Stimulated activated CD8-positive, alpha-beta memory T cell treated with anti-CD3 and anti-CD28 coated beads, Interleukin-7, amount 100 ng/mL, for 48 hours (primary cell): ENCODE measurements around the gene IPO11.

Experiments used
- DNase-seq, 2 donors: peaks; one replicate each; pipeline ENCODE4 v3.0.0-alpha.2; 2020; ENCODE audit warnings: low read depth in 1 of 2; ENCODE audit errors: extremely low read depth in 1 of 2

The IPO11 gene

GRCh38 chr5:62412549-62413329 lies at the start of gene IPO11:
TSS of gene IPO11 (plus strand) at chr5:62412763. CDS start at chr5:62437280, 24,517 bp downstream.
- DNase-seq = peak; percentile 97 to 98

DNA sequence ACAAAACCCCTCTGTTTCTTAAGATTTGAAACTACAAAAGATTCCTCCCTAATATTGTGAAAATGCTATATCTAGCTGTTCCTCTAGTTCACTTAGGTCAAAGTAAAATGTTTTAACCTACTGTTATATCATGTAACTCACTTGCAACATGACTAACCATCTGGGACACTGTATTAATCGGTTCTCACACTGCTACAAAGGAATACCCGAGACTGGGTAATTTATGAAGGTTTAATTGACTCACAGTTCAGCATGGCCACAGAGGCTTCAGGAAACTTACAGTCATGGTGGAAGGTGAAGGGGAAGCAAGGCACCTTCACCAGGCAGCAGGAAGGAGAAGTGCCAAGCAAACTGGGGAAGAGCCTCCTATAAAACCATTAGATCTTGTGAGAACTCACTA lies 43.5 kb upstream of the IPO11 start:
- DNase-seq = no peak

DNA sequence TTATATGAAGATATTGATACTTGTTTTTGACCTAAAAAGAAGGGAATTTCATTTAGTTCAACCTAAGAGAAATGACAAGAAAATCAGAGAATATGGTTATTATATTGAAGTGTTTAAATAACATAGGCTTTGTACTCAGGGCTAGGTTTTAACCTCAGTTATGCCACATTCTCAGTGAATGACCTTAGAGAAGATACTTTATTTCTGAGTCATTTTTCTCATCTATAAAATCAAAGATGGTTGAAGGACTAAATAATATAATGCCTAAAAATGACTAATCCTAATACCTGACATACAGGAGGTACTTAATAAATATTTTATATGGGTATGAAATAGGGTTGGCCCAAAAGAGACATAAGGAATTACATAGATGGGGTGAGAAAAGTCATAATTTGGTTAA lies 41.2 kb upstream of the IPO11 start:
- no peak for DNase-seq

DNA sequence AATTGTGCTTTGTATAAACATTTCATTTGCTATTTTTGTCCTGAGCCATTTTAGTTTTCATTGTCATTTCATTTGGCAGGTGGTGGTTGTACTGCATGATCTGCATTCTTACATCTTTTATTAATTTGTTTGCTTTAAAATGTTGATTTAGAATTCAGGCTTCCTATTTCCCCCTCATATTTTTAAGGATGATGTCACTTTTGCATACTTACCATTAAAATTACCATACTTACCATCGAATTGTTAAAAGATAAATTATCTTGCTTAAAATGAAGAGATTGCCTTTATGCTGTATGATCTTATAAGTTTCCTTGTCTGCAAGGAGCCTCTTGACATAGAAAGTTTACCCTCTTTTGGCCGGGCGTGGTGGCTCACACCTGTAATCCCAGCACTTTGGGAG lies 40.0 kb upstream of the IPO11 start:
- DNase-seq = no peak

- DNase-seq = no peak
Observed at GRCh38 chr5:62373382-62373781, 39.2 kb upstream of the IPO11 start.

GRCh38 chr5:62374090-62374489 lies 38.5 kb upstream of the IPO11 start:
- no peak for DNase-seq

DNA sequence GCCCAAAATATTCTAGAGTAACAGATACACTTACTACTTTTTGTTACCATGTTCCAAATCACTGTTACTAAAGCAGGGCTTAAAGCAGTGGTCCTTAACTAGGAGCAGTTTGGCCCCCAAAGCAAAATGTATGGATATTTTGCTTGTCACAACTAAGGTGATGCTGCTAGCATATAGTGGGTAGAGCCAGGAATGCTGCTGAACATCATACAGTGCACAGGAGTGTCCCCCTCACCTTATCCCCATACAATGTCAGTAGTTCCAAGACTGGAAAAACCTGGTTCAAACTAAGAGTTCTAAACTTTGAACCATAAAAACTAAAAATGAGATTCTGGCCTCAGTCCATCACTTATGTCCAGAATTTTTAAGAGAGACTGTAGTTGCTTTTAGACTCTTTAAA lies 36.9 kb upstream of the IPO11 start:
- no peak for DNase-seq

DNA sequence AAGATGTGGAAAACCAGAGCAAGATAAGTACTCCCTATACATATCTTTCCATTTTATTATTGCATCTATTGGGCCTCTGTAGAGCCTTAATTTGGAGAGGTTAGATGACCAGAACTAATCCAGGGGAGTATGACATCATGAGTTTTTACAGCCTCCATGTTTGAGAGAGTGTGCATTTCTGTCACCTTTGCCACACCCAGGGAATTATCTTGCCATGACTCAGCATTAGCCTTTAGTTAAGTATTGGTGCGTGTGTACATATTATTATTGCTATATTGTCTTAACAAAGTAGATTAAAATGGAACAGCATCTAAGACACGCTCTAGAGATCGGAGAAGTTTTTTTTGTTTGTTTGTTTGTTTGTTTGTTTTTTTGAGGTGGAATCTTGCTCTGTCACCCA lies 36.5 kb upstream of the IPO11 start:
- no peak for DNase-seq

- no peak for DNase-seq
Observed at GRCh38 chr5:62385131-62385530, 27.4 kb upstream of the IPO11 start.

GRCh38 chr5:62385816-62386400 lies 26.7 kb upstream of the IPO11 start:
- DNase-seq = no peak

GRCh38 chr5:62386824-62387223 lies 25.7 kb upstream of the IPO11 start:
- no peak for DNase-seq

DNA sequence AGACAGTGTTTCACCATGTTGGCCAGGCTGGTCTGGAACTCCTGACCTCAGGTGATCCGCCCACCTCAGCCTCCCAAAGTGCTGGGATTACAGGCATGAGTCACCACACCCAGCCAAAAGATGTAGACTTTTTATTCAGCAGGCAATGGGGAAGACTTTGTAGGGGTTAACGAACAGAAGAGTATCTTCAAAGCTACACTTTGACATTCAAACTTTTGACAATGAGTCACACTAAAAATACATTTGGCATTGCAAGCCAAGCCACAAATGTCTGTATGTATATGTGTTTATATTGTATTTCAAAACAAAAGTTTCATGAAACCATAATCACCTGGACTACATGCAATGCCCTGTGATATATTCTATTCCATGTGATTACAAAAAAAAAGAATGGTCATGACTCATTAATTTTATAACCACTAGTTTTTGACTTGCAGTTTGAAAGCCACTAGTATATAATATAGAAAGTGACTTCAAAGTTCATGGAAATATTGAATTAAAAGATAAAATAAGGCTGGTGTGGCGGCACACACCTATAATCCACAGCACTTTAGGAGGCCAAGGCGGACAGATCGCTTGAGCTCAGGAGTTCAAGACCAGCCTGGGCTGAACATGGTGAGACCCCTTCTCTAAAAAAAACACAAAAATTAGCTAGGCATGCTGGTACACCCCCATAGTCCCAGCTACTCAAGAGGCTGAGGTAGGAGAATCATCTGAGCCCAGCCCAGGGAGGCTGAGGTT lies 17.2 kb upstream of the IPO11 start:
- DNase-seq = no peak

DNA sequence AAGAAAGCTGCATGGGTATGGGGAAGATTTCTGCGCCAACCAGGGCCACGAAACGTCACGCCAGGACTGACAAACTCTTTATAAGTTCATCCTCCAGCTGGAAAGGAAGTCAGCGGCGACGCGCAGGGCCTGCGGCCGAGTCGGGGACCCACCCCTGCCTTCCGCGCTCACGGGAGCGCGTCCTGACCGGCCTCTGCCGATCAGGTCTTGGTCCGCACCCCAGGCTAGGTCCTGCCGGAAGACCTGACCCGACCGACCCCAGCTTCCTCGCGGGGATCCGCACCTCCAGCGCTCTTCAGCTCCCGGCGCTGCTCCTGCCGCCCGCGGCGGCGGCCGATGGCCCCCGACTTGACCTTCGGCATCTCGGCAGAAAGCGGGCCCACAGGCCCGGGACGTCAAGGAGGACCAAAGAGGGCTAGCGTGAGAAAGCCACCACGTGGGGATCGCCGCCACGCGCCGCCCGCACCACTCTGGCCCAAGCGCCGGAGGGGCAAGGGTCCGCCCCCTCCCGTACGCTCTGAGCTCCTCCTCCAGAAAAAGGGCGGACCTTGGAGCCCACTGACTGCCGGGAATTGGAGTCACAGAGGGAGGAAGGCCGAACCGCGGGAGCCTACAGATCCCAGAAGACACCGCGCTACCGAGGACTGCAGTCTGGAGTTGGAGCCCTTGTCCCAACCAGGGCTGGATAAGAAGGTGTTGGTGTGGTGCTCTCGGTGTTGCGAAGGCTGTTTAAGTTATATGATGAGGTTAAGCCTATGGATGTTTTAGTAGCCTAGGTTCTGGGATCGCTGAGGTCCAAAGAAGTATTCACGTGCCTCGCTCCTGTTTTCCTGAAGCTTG lies 8.9 kb upstream of the IPO11 start, which contains the start of gene DIMT1:
Gene DIMT1 (minus strand): TSS at position 495 of the 840 bp plus-strand sequence. CDS start 133 bp downstream, at position 362.
- peak; percentile 89 to 94 for DNase-seq

DNA sequence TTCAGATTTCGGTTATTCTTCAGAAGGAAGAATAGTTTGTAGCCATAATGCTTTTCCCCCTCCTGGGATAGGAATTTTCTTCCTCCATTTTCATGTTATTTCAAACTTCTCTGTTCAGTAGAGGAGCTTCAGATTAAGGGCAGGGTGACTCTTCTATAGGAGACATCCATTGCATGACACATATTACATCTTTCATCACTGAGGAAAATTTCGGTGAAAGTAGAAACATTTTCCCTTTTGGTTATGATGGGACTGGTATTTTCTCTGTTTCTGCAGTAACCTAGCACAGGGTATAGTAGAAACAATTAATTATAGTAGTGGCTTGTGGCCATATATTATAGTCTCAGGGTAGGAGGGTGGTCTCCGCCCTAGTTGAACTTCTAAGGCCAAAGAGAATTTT lies 1.1 kb downstream of the IPO11 start:
- DNase-seq = no peak

GRCh38 chr5:62418462-62419076 lies 6.0 kb downstream of the IPO11 start:
- no peak for DNase-seq

- DNase-seq = no peak
Observed at GRCh38 chr5:62419609-62420008, 7.0 kb downstream of the IPO11 start.

DNA sequence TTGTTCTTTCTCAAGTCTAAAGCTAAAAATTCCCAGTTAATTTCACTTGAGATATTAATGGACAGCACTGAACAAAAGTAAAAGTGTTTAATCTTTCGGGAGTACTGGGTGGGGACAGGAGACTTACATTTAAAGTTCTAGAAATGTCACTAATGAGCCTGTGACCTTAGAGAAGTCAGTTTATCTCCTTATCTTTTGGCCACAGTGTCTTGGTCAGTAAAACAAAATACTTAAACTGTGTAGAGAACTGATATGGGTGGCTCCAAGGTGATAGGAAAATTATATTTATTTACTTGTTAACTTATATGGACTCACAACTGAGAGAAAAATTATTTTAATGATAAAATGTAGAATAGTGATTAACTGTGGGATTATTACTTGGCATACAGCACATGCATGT lies 8.9 kb downstream of the IPO11 start:
- no peak for DNase-seq

DNA sequence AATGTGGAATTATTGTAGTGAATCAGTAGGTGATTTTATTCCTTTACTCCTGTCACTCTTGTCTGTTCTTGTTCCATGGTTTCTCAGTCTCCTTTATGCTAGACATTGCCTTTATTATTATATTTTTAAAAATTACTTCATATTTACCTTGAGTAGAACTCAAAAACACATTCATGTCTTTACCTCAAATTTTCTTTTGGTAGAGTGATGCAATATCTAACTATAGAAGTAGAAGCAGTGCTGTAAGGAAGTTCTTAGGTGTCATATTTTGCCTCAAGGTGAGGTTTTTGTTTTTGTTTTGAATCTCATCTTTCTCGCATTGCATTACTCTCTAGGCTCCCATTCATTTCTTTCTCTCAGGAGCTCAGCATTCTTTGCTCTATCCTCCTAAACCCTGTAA lies 12.2 kb downstream of the IPO11 start:
- DNase-seq = no peak

GRCh38 chr5:62431735-62432620 lies 19.4 kb downstream of the IPO11 start:
- no peak for DNase-seq
